Right lobe of liver (tissue), 4 donors: ENCODE results near the gene NTMT1.

Source experiments
- POLR2A ChIP-seq: fragments of 450-650 bp; IDR thresholded peaks from one replicate; pipeline ENCODE4 v1.6.1; 2017; ENCODE audit warnings: antibody characterized with exemption, mild to moderate bottlenecking
- TF ChIP-seq, protein P1 (sequence below), 4 donors: fragments of 200-600 bp in 3 of 4; fragments of 450-650 bp in 1 of 4; IDR thresholded peaks; one replicate each; pipeline versions ENCODE4 v1.5.1 to v1.8.0; 2016 to 2022; ENCODE audit warnings: antibody characterized with exemption in 4 of 4, mild to moderate bottlenecking in 2 of 4
- donor health status: DM: no; HTN: no; CAD: no.
- donor health status: DM: no; HTN: no; CAD: no.
- donor health status: DM: no; HTN: yes; CAD: no.

DNA sequence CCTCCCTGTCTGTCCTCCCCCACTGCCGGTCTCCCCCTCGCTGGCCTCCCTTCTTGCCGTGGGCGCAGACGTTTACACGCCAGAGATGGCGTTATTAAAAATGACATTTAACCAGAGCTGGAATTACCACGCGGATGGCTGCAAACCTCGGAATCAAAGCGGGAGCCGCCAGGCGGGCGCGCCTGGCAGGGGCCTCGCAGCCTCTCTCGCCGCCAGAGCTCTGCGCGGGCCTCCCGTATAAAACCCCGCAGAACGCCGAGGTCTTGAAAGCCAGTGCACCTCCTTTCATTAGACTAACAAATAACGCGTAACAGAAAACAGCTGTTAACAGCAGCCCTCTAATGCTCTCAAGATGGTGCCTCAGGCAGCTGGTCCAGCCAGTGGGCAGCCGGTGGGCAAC is 49.7 kb downstream of the NTMT1 start:
- no peak for TF ChIP-seq POLR2A
- TF ChIP-seq, protein P1, sequence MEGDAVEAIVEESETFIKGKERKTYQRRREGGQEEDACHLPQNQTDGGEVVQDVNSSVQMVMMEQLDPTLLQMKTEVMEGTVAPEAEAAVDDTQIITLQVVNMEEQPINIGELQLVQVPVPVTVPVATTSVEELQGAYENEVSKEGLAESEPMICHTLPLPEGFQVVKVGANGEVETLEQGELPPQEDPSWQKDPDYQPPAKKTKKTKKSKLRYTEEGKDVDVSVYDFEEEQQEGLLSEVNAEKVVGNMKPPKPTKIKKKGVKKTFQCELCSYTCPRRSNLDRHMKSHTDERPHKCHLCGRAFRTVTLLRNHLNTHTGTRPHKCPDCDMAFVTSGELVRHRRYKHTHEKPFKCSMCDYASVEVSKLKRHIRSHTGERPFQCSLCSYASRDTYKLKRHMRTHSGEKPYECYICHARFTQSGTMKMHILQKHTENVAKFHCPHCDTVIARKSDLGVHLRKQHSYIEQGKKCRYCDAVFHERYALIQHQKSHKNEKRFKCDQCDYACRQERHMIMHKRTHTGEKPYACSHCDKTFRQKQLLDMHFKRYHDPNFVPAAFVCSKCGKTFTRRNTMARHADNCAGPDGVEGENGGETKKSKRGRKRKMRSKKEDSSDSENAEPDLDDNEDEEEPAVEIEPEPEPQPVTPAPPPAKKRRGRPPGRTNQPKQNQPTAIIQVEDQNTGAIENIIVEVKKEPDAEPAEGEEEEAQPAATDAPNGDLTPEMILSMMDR (IDR thresholded peaks at IDR 0.05) = no peak
